Retinal pigment epithelial cell (primary cell): ENCODE results near the gene GALNT10.

Source experiments
- DNase-seq: peaks from one replicate; pipeline ENCODE4 v3.0.0-alpha.2; 2010; ENCODE audit warnings: low read depth
- H3K4me3 ChIP-seq: 2 replicates; pipeline ENCODE4 v1.5.1; 2011; ENCODE audit warnings: mild to moderate bottlenecking, low read length, control low read depth, moderate library complexity
- CTCF ChIP-seq: conservative IDR thresholded peaks from 2 replicates; pipeline ENCODE4 v1.5.1; 2011; ENCODE audit warnings: low read depth, low read length, control low read depth, inconsistent platforms

Gene GALNT10

GRCh38 chr5:154165886-154166285 is 24.6 kb upstream of the GALNT10 start:
- H3K4me3 ChIP-seq, result no peak overlapping the region
- no peak for TF ChIP-seq CTCF
- DNase-seq, result no peak

GRCh38 chr5:154166901-154167791 is 23.4 kb upstream of the GALNT10 start:
- H3K4me3 ChIP-seq, result no peak overlapping the region
- DNase-seq, result no peak
- TF ChIP-seq CTCF, result no peak

GRCh38 chr5:154168395-154168794 is 22.1 kb upstream of the GALNT10 start:
- no peak for TF ChIP-seq CTCF
- DNase-seq, result no peak
- no peak overlapping the region for H3K4me3 ChIP-seq

GRCh38 chr5:154172785-154173184 is 17.7 kb upstream of the GALNT10 start:
- no peak for DNase-seq
- no peak for TF ChIP-seq CTCF

GRCh38 chr5:154174091-154174490 is 16.4 kb upstream of the GALNT10 start:
- no peak overlapping the region for H3K4me3 ChIP-seq
- TF ChIP-seq CTCF, result no peak
- DNase-seq, result no peak

More at GRCh38 chr5:154172785-154173184, 17.7 kb upstream of the GALNT10 start:
- no peak overlapping the region for H3K4me3 ChIP-seq

GRCh38 chr5:154176181-154176580 is 14.4 kb upstream of the GALNT10 start:
- no peak for DNase-seq
- no peak overlapping the region for H3K4me3 ChIP-seq
- TF ChIP-seq CTCF, result no peak

GRCh38 chr5:154178661-154179060 is 11.9 kb upstream of the GALNT10 start:
- no peak for DNase-seq
- H3K4me3 ChIP-seq, result no peak overlapping the region
- TF ChIP-seq CTCF, result no peak
